Endothelial cell (in vitro differentiated cells): ENCODE data around the gene ICA1. TPM values are rescaled to one million over a fixed set of nuclear protein-coding genes. Genes with fewer than 3 reads are reported as not detected.
"Not testable (repeated sequence)": the region's sequence is repeated elsewhere in the genome, so short reads cannot be mapped to it uniquely, and the experiment has no call there.

Experiments
- DNase-seq: peaks from one replicate; pipeline ENCODE4 v3.0.0; 2021; ENCODE audit warnings: low spot score
- H3K27ac Mint-ChIP-seq: one replicate; pipeline ENCODE4 v1.8.0; 2021; ENCODE audit warnings: mixed read lengths, inconsistent platforms; ENCODE audit not compliant: unreplicated experiment
- H3K27me3 Mint-ChIP-seq: one replicate; pipeline ENCODE4 v1.8.0; 2021; ENCODE audit warnings: mild to moderate bottlenecking, moderate library complexity, mixed read lengths, inconsistent platforms; ENCODE audit not compliant: unreplicated experiment
- H3K36me3 Mint-ChIP-seq: one replicate; pipeline ENCODE4 v1.8.0; 2021; ENCODE audit warnings: mild to moderate bottlenecking, low read depth, mixed read lengths, inconsistent platforms; ENCODE audit not compliant: unreplicated experiment
- H3K4me1 Mint-ChIP-seq: one replicate; pipeline ENCODE4 v1.8.0; 2021; ENCODE audit warnings: mild to moderate bottlenecking, mixed read lengths, inconsistent platforms; ENCODE audit not compliant: unreplicated experiment
- H3K4me3 Mint-ChIP-seq: one replicate; pipeline ENCODE4 v1.8.0; 2021; ENCODE audit warnings: mild to moderate bottlenecking, mixed read lengths, inconsistent platforms; ENCODE audit not compliant: unreplicated experiment
- H3K9me3 Mint-ChIP-seq: one replicate; pipeline ENCODE4 v1.8.0; 2021; ENCODE audit warnings: mixed read lengths, inconsistent platforms; ENCODE audit not compliant: unreplicated experiment
- total RNA-seq: library from RNA; stranded (reverse); fragmentation: NEBNext Ultra II Directional; extraction: Animal tissue kit (Norgen Biotek cat#: 25700); gene quantifications from one replicate; pipeline ENCODE4 v1.2.1, GENCODE V29; 2021; ENCODE audit not compliant: unreplicated experiment
- TF ChIP-seq, protein P1 (sequence below): fragments of 200-600 bp; sonication (generic); IDR thresholded peaks from one replicate; pipeline ENCODE4 v1.5.0; 2021; ENCODE audit warnings: antibody characterized with exemption; ENCODE audit not compliant: unreplicated experiment

ICA1 gene
- total RNA-seq, 1 donor from 2014 or later = 91.4 TPM

- H3K36me3 Mint-ChIP-seq = no peaks in the 10 kb centered on the region
- no peak overlapping the region for H3K4me3 Mint-ChIP-seq
- H3K9me3 Mint-ChIP-seq = no peaks in the 10 kb centered on the region
- DNase-seq = no peak
- TF ChIP-seq, protein P1, sequence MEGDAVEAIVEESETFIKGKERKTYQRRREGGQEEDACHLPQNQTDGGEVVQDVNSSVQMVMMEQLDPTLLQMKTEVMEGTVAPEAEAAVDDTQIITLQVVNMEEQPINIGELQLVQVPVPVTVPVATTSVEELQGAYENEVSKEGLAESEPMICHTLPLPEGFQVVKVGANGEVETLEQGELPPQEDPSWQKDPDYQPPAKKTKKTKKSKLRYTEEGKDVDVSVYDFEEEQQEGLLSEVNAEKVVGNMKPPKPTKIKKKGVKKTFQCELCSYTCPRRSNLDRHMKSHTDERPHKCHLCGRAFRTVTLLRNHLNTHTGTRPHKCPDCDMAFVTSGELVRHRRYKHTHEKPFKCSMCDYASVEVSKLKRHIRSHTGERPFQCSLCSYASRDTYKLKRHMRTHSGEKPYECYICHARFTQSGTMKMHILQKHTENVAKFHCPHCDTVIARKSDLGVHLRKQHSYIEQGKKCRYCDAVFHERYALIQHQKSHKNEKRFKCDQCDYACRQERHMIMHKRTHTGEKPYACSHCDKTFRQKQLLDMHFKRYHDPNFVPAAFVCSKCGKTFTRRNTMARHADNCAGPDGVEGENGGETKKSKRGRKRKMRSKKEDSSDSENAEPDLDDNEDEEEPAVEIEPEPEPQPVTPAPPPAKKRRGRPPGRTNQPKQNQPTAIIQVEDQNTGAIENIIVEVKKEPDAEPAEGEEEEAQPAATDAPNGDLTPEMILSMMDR = no peak
- H3K27me3 Mint-ChIP-seq = no peaks in the 10 kb centered on the region
- H3K27ac Mint-ChIP-seq = no peak overlapping the region
- no peaks in the 10 kb centered on the region for H3K4me1 Mint-ChIP-seq
These were observed 42.0 kb upstream of the ICA1 start for GRCh38 chr7:8303904-8304528.

DNA sequence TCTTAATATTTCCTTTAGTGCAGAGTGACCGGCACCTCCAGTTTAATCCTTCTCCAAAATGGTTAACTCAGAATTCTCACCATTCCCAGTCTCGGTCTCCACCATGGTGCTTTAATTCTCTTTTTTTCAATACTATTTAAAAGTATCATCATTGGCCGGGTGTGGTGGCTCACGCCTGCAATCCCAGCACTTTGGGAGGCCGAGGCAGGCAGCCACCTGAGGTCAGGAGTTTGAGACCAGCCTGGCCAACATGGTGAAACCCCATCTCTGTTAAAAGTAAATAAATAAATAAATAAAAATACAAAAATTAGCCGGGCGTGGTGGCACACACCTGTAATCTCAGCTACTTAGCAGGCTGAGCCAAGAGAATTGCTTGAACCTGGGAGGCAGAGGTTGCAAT, 35.1 kb upstream of the ICA1 start:
- H3K27me3 Mint-ChIP-seq, H3K27ac Mint-ChIP-seq, DNase-seq, H3K9me3 Mint-ChIP-seq, H3K4me1 Mint-ChIP-seq, H3K4me3 Mint-ChIP-seq, H3K36me3 Mint-ChIP-seq: not testable (repeated sequence)

DNA sequence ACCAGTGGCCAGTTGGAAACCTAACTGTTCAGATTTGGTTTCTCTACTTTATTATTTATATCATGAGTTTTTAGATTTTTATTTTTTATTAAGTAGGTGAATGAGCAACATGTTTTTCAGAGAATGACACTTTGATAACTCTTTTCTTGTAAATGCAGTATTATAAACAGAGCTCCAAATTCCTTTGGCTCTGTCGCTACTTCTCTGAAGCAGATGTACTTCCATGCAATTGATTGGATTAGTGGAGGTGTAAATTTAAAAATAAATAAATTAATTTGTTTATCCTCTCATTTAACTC, 34.3 kb upstream of the ICA1 start:
- Mint-ChIP-seq H3K4me3 (no peak overlapping the region), H3K4me1 (peaks cover under 1% of the 10 kb centered on the region), H3K27ac (no peak overlapping the region), H3K36me3 (no peaks in the 10 kb centered on the region), H3K27me3 (peaks cover 2% of the 10 kb centered on the region), H3K9me3 (no peaks in the 10 kb centered on the region)
- TF ChIP-seq, protein P1 = no peak
- no peak for DNase-seq

GRCh38 chr7:8295638-8296361, 33.8 kb upstream of the ICA1 start:
- H3K27ac Mint-ChIP-seq = no peak overlapping the region

DNA sequence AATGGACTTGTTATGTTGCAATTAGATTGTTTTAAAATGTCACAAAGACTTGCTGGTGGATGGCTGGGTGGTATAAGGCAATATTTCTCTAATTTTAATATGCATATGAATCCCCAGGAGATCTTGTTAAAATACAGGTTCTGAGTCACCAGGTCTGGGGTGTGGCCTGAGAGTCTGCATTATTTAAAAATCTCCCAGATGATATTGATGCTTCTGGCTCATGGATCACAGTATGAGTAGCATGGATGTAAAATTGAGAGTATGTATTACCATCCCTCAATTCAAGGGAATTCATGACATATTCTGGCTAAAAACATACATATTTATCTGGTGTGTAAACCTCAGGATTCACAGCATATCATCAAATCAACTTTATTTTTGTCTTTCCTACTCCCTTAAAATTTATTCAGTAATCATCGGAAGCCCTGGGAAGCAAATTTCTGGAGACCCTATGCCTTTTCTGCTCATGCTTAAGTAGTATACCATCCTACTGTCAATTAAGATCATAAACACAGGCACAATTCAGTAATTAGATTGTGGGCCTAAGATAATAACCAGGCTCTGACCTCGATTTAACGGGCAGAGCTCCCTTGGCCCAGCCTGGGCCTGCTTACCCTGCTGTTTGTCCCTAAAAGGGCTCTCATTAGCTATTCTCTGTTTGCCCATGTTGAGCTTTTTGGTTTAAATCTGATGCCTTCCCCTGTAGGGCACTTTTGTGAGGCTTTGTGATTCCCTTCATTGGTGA, 29.6 kb upstream of the ICA1 start:
- peaks cover 8% of the 10 kb centered on the region for H3K4me1 Mint-ChIP-seq
- no peaks in the 10 kb centered on the region for H3K9me3 Mint-ChIP-seq
- no peak overlapping the region for H3K4me3 Mint-ChIP-seq
- no peak overlapping the region for H3K27ac Mint-ChIP-seq
- peaks cover 4% of the 10 kb centered on the region for H3K27me3 Mint-ChIP-seq
- TF ChIP-seq, protein P1 = no peak
- DNase-seq = no peak
- no peaks in the 10 kb centered on the region for H3K36me3 Mint-ChIP-seq

More at GRCh38 chr7:8295638-8296361, 33.8 kb upstream of the ICA1 start:
- Mint-ChIP-seq H3K4me1 (peaks cover 5% of the 10 kb centered on the region), H3K36me3 (no peaks in the 10 kb centered on the region), H3K4me3 (no peak overlapping the region), H3K27me3 (peaks cover 2% of the 10 kb centered on the region), H3K9me3 (no peaks in the 10 kb centered on the region)
- TF ChIP-seq, protein P1 = peak; percentile 71
- peak; percentile 44 for DNase-seq
